NCI-H1694 (cell line): Measurements from ENCODE around the gene ZBTB16.

Experiments used
- DNase-seq: peaks from one replicate; lab custom pipeline; 2025; lab: John Stamatoyannopoulos, UW

The ZBTB16 gene

DNA sequence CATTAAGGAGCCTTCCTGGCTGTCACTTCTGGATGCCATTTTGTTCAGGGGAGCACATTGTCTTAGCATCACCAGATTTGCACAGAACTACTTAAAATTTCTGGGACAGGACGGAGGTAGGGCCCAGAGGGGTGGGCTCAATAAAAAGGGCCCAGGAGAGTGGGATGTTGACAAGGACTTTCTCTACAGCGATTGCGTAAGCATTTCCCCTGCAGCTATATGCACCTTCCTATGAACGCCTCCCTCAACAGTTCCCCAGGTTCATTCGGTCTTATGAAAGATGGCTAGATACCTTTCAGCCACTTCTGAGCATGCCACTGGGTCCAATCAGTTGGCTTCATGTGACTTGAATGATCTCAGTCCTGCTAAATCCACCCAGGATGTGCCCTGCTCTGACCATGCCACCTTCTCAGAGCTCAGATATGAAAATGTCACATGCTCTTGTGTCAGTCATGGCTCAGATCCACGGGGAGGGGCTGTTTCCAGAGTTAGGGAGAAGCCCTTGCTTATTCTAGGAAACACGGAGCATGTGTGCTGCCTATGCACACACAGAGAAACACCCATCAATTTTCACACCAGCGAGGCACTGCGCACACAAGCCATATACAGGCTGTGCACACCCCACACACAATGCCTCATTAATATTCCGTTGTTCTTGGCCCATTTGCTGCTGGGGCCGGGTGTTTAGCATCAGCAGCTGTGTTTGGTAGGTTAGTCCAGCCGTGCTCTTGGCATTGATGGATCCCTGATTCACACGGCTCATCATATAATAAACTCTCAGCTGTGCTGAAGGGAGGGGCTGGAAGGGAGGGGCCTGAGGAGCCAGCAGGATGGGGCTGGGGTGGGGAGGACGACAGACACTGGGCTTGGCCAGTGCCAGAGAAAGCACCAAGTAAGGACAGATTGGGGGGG, 184.2 kb downstream of the ZBTB16 start:
- DNase-seq, result peak; percentile 1

DNA sequence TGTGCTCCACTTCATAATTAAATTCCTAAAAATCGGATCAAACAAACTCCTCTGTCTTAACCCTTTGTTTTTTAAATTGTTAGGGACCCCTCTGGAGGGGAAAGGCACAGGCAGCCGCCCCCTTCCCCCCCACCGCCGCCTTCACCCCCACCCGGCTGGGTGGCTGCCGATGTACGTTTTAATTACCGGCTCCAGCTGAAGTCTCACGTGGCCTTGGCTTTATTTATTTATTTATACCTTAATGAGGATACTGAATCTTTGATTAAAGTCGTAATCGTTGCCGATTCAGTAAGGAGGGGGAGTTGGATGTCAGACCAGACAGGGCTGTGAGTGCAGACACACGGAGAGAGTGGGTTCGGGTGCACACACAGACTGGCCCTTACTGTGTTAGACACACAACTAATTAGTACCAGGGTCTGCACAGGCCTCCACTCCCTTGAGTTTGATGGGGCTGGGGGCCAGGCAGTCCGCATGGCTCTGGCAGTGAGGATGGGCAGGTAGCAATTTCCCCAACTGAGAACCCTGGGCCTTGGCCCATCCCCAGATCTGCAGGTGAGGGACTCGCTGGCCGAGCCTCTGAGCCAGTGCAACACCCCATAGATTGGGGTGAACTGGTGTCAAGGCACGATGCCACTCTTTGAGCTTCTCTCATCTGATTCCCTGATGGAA, 185.3 kb downstream of the ZBTB16 start:
- DNase-seq, result no peak

DNA sequence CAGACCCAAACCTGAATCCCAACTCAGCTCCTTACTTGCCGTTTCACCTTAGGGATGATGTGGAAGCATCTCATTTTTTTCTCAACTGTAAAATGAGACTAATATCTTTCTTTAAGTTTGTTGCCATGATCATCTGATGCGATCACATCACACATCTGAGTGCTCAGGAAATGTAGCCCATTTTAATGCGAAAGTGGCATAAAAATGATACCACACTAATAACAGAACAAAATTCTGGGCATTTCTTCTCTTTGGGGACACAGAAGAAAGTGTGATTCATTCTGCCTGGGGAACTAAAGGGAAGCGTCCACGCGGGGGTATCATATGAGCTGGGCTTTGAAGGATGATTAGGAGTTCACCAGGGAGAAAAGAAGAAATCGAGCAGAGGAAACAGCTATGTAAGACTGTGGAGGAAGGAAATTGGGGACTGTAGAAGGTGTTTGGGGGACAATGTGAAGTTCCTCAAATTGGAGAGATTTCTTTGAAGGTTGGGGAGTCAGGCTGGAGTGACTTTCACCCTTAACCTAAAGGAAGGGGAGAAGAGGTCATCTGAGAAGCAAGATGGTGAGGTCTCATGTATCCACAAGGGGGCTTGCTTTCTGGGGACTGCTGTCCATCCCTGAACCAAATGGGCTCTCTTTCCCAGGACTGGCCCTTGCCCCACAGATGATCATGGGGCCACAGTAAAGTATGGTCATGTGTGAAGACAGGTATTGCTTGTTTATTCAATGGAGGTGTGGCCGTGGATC, 187.0 kb downstream of the ZBTB16 start:
- DNase-seq, result no peak

DNA sequence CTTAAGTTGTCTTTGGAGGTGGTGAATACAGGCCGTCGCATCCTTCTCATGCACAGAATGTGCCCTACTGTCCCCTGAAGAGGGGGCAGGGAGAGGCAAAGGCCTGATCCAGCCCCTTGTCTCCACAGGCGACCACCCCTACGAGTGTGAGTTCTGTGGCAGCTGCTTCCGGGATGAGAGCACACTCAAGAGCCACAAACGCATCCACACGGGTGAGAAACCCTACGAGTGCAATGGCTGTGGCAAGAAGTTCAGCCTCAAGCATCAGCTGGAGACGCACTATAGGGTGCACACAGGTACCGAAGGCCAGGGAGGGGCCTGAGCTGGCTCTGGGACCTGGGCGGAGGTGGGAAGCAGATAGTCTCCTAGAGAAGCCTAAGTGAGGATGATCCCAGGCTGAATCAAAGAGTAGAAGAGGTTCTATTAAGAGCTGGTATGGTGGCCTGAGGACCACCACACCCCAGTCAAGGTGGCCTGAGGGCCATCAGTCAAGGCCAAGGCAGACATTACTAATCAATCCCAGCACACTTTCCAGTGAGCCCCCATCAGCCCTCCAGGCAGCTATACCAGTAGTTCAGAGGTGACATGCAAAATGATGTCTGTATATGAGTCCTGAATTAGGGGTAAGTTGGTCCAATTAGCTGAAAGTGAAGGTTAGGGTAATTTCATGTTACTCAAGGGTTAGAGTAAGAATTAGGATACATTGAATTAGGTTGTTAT, 187.7 kb downstream of the ZBTB16 start:
- no peak for DNase-seq

DNA sequence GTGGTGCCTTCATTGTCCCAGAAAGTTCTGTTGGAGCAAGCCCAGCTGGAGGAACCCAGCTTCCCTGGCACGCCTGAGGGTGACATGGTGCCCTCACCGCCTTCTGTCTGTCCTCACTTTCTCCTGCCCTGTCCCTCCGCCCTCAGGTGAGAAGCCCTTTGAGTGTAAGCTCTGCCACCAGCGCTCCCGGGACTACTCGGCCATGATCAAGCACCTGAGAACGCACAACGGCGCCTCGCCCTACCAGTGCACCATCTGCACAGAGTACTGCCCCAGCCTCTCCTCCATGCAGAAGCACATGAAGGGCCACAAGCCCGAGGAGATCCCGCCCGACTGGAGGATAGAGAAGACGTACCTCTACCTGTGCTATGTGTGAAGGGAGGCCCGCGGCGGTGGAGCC, 190.7 kb downstream of the ZBTB16 start:
- DNase-seq, result no peak

DNA sequence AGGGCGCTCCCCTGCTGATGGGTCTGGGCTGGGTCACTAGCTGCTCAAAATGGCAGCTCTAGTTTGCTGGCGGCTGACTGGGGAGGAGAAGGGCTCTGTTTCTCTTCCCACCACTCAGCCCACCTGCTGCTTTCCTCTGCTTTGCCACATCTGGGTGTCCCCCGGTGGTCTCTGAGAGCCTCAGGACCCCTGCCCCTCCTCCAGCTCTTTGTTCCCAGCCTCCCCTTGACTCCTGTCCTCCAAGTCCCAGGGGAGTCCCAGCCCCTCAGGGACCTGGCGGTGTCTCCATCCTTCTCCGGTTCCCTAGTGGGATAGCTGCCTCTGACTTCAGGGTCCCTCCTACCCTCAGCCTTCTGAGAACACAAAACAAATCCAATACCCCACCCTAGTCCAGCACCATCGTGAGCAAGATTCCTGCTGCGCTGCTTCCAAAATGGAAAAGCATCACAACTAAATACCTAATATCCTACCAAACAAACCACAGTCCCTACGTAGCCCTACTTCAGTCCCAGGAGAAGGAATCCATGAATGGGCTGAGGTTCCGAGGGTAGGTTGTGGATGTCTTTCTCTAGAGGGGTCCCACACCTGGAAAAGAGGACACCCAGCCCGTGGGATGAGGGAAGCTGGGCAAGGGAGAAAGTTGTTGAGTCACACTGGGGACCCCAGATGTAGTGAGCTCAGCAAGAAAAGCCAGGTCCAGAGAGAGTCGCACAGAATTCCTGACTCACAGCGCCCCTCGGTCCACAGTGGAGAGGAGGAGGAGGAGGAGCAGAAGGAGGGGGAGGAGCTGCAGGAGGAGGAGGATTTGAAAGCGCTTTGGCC, 191.7 kb downstream of the ZBTB16 start:
- no peak for DNase-seq

DNA sequence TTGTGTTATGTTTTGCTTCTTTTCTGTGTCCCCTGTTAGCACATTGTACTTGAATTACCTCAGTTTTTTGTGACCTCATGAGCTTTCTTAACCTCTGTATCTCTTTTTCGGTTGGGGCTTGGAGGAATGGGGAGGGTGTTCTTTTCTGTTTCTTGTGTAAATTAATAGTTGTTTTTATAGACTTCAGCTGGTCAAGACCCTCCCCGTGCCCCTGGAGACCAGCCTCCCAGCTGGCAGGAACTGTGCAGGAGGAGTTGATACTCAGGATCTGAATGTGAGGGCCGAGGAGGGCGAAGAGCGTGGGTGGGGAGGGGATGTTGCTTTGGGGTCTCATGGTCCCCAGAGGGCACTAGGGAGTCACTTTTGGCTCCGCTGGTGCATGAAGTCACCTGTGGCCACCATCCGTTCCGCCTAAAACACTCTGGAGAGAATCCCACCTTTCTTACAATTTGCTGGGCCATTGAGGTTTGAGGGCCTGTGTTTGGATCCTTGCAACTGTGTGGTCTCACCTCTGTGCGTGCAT, 192.4 kb downstream of the ZBTB16 start:
- no peak for DNase-seq

DNA sequence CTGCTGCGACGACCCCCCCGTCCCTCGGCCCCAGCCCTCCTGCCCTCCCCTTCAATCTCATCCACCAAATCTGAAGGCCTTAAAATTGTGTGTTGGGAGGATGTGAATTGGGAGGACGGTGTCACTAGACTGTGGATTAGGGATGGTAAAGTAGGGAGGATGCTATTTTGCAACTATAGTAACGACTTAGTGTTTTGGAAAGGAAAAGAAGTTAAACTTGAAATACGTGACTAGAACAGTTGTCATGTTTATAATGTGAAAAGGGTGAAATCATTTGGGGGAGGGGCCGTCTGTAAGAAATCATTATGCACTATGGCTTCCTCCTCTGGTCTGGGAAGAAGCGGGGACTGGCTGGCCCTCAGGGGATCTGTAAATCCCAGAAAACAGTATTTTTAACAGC, 193.3 kb downstream of the ZBTB16 start:
- DNase-seq, result no peak

DNA sequence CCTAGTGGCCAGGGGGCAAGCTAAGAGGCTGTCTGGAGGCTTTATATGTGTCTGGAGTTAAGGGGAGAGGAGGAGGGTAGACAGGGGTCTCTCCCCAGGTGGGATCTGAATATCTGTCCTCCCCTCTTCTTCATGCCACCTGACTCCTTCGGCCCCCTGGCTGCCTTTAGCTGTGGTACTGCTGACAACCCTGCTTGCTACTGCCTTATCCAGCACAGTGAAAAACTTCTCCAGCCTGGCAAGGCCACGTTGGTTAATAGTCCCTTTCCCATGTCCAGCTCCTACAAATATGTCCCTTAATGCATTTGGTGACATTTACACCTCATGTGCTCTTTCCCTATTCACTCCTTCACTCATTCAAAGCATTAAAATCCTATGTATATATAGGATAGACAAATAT, 194.3 kb downstream of the ZBTB16 start:
- DNase-seq, result no peak

DNA sequence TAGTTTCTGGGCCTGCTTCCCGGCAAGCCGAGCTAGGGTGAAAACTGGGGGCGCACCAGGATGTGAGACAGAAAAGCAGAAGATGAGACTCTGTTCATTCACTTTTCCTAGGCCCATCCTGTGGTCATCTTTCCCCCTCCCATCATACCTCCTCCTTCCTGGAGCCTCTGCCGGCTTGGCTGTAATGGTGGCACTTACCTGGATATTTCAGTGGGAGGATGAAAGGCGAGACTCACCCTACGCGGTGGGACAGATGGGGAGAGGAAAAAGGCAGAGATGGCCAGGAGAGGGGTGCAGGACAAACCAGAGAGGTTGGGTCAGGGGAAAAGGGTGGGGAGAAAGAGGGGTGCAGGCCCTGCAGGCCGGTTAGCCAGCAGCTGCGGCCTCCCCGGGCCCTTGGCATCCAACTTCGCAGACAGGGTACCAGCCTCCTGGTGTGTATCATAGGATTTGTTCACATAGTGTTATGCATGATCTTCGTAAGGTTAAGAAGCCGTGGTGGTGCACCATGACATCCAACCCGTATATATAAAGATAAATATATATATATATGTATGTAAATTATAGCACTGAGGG, 195.1 kb downstream of the ZBTB16 start:
- DNase-seq, result no peak

DNA sequence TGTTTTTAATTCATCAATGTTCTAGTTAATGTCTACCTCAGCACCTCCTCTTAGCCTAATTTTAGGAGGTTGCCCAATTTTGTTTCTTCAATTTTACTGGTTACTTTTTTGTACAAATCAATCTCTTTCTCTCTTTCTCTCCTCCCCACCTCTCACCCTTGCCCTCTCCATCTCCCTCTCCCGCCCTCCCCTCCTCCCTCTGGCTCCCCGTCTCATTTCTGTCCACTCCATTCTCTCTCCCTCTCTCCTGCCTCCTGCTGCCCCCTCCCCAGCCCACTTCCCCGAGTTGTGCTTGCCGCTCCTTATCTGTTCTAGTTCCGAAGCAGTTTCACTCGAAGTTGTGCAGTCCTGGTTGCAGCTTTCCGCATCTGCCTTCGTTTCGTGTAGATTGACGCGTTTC, 195.8 kb downstream of the ZBTB16 start:
- DNase-seq, result no peak

DNA sequence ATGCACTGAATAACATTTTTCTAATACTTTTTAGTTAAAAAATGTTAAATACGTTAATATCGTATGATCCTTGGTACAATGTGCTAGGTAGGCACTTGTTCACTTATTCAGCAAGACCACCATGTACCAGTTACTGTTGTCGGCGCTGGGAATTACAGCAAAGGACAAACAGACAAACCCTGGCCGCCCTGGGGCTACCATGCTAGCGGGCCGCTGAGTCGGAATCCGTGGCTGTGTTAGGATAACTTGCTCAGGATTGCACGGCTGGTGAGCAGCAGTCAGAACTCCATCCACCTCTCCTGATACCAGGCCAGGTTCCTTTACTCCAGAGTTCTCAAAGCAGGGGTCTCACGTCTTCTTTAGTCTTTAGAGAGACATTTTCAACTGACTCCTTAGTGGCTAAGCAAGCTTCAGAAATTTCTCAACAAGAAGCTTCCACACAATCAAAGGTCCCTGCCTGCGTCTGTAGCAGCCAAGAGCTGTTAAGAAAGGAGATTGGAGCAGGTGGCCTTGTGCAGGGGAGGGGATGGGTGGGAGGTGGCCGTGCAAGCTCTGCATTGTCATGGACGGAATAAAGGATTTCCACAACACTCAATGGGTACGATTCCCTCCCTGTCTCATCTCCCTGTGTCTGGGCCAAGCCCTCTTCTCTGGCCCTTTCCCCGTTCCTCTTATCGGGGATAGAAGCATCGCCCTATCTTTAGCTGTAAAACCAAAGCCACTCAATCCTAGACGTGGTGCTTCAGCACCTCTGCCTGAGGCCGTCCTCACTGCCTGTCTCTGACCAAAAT, 196.9 kb downstream of the ZBTB16 start:
- DNase-seq, result no peak

DNA sequence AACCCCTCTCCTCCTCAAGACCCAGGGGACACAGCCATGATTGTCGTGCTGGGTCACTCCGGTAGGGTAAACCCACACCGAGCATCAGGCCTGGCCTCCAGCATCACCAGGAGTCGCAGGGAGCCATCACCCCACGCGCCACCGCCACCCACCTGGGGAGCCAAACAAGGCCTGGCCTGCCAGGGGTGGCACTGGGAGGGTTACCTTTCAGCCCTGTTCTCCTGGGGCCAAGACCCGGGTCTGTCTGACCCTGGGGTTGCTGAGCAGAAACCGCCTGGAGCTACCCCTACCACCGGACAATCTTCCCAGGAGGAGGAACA, 197.4 kb downstream of the ZBTB16 start:
- no peak for DNase-seq

DNA sequence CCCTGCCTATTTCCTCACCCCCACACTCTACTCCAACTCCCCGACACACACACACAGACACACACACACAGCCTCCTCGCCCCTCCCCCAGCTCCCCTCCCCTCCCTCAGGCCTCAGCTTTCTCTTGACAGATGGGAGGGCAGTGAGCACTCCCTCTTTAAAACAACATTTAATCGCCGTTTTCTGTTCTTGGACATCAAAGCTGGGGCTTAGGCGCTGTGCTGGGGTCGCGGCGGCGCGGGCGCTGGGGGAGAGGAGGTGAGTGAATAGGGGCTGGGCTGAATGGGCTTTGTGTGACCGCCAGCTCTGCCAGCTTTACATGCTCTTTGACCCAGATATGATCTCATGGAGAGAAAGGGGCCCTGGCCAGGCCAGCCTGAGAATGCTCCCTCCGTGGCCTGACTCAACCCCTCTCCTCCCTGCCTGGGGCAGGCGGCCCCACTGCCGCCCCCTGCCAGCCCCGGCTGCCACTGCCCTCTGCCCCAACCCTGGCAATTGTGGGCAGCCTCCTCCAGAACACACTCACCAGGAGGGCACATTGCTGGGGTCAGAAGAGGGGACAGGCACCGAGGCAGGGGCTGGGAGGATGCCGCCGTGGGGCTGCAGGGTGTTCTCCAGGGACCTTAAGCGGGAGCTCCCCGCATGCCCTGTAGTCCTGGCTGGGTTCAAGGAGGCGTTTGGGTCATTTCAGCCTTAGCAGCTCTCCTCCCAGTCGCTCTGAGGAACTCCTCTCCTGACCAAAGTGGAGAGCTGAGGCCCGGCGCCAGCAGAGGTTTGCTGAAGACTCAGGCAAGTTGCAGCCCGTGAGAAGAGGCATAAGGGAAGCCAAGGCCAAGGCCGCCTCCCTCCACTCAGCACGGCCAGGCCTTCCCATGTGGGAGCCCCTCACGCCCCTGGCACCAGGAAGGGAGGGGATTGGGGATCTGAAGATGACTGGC, 198.4 kb downstream of the ZBTB16 start:
- no peak for DNase-seq

DNA sequence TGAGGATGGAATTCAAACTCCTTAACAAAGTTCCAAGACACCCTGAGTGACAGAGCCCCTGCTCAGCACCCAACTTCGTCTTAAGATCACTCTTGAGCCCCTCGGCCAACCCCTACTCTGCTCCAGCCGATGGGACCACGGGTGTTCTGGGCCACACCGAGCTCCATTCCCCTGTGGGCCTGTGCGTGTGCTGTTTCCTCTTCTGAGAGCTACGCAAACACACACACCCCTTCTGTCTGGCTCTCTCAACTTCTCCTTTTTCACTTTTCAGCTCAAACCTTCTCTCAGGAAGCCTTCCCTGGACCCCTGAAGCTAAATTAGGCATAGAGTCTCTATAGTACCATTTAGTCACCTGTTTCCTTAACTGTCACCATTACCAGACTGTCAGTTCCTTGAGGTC, 199.2 kb downstream of the ZBTB16 start:
- DNase-seq, result no peak

DNA sequence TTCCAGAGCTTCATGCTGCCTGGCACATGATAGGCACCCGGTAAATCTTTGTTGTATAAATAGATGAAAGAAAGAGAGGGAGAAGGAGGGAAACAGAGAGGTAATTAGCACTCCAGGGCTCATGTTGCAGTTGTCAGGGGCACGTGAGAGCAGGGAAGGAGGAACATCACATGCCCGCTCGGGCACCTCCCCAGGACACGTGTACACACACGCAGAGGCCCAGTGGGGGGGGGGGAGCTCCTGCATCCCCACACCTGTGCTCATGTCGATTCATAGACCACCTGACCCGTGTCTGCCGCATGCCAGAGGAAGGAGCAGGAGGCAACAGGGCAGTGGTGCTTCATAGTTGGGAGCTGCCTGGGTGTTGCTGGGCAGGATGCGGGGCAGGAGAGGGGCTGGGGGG, 199.6 kb downstream of the ZBTB16 start:
- DNase-seq, result no peak

DNA sequence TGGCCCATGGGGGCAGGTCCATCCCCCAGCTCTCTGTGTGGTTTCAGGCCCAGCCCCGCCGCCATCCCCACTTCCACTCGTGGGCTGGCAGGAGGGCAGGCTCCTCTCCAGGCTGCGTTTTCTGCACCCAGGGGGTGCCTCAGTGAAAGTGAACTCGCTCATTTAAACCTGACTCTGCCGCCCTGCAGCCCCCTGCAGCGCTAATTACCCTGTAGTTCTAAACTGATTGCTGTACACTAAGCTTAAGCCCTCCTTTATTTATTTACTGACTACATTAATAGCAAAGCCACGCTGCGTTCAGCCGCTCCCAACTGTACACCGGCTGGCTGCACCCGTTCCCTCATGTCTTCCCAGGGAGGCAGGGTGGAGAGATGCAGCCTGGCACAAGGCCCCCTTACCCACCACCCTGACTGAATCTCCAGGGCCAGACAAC, 200.1 kb downstream of the ZBTB16 start:
- no peak for DNase-seq

DNA sequence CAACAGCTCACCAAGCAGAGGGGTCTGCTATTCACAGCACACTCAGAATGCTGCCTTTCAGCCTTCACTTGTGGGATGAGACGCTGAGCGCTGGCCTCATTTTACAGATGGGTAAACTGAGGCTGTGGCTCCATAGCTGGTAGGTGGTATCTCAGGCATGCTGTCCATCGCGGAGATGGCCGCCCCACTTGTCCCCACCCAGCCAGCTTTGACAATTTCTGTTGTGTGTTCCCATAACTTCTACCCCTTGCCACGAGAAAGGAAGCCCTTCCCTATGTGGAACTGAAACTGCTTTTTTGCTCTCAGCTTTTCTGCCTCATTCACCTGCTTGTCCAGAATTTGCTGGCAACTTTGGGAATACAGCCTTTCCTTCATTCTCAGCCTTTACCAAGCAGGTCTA, 200.6 kb downstream of the ZBTB16 start:
- no peak for DNase-seq

DNA sequence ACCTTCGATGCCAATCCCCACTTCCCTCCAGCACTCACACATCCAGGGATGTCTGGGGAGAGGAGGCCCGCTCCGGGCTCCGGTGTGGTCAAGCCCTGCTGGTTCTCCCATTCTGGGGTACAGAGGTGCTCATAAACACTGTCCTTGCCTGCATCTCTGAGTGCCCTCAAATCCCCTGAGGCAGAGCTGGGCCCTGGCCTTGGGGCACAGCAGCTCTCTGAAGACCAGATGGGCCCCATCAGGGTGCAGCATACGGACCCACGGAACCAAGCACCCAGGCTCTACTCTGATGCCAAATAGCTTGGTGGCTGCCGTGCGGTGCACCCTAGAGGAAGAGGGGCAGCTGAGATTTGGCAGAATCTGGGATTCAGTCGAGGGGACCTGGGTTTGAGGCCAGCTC, 201.0 kb downstream of the ZBTB16 start:
- DNase-seq, result no peak
